ENCODE data around the gene ZDHHC22. TPM values are rescaled to one million over a fixed set of nuclear protein-coding genes. Genes with fewer than 3 reads are reported as not detected.

Gene ZDHHC22, protein sequence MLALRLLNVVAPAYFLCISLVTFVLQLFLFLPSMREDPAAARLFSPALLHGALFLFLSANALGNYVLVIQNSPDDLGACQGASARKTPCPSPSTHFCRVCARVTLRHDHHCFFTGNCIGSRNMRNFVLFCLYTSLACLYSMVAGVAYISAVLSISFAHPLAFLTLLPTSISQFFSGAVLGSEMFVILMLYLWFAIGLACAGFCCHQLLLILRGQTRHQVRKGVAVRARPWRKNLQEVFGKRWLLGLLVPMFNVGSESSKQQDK
- total RNA-seq (2022; extraction: Qiagen RNA extraction), result 0.20 to 0.46 TPM (median 0.34 TPM) in 5 replicates

DNA sequence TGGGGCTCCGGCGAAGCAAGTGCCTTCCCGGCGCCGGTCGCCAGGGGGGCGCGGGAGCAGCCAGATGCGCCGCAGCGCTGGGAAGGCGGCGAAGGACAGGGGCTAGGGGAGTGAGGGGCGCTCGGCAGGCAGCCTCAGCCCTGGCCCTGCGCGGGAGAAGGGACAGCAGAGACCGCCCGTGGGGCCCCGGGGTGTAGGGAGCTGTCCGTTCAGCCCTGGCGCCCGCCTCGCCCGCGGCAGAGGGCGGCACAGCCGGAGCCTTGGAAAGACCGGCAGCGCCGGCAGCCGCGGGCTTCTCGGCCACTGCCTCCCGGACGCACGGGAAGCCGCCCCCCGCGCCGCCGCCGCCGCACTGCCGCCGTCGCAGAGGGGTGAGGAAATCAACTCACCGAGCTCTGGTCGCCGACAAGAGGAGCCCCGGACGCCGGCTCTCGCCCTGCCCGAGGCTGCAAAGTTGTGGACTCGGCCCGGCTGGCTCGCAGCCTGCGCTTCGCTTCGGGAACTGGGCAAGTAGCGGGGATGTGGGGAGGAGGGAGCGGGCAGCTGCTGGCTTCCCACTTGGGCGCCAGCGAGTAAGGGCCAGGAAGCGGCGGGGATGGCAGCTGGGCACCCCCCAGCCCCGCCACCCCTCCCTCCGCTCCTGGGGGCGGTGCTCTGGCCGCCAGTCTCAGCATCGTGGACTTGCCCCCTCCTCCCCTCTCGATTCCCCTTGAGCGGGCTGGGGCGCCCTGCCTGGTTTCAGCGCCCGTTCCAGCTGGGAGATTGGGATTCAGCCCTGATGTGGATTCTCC lies at the start of gene ZDHHC22:
ZDHHC22 (minus strand) TSS at position 578 of the 791 bp plus-strand sequence. CDS start 2,053 bp downstream, outside the sequence.

DNA sequence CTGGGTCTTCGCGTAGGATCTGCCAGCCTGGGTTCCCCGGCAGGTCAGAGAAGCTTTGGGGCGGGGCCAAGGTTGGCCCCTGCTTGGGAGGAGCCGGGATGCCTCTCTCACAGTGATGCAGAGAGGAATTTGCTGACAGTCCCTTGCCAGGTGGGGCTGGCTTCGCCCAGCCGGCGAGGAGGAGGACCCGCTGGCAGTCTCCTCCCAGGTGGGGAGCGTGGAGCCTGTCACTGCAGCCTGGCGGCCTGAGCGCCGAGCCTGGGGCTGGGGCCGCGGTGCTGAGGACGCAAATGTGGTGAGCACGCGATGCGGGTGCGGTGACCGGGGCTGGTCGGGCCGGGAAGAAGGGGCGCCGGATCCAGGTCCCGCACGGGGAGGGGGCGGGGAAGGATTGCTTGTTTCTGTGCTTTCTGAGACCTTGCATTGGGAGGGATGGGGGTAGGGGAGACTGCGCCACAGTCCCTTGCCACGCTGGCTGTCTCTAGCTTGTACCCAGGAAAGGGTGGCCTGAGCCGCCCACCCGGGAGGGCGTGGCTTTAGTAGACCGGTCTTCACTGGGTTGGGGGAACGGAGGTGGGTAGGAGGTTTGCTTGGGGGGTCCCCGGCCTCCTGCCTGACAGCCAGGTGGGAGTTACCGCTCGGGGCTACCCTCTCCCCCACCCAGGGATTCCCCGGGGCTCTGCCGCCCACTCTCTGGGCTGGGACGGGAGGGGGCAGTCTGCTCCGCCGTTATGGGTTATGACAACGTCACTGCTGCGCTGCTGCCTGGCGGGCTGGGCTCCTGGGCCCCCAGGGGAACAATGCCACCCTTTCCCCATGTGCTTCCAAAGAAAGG lies 40.2 kb upstream of the ZDHHC22 start, which contains the start of gene TMEM63C:
TMEM63C (plus strand) TSS at position 196 of the 835 bp plus-strand sequence. CDS start 37,016 bp downstream, outside the sequence.

DNA sequence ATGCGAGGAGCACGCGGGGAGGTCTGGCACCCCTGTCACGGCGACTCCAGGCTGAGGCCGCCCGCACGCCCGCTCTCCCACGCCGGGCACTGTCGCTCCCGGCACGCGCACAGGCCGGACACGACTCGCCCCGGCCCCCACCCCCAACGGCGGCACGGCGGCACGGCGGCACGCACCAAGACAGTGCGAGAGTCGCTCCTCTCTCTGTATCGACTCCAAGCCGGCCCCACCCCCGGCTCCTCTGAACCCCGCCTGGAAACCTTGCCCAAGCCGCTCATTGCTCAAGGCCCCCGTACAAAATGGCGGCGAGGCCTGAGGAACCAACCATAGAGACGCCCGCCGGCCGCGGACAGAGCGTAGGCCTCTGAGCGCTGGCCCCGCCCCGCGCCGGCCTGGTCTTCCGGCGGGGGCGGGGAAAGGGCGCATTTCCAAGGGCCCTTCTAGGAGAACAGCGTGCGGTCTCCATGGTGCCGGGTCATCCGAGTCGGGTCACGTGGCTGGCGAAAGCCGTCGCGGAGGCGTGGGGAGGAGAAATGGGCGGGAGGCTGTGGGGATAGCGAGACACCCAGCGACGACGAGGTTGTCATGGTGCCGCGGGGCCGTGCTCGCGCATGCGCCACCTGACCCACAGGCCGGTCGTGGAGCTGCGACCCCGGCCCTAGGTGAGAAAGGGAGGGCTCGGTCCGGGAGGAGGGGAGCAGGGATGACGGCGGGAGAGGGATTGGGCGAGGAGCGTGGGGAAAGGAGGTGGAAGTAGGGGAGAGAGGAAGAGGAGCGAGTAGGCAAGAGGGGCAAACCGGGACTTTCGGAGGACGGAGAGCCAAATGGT lies 43.7 kb downstream of the ZDHHC22 start, which contains the start of gene CIPC:
CIPC (plus strand) TSS at position 559 of the 829 bp plus-strand sequence. CDS start 7,451 bp downstream, outside the sequence.

Other genes with a start within 250 kb of the ZDHHC22 start
- gene IRF2BPL, start 113.1 kb downstream of the ZDHHC22 start, total RNA-seq (2022; extraction: Qiagen RNA extraction), result 15.9 to 24.7 TPM (median 23.0 TPM) in 5 replicates
- gene CIPC, start 43.5 kb downstream of the ZDHHC22 start, total RNA-seq (2022; extraction: Qiagen RNA extraction), result 6.4 to 8.6 TPM (median 7.3 TPM) in 5 replicates
- gene TMEM63C, start 40.0 kb upstream of the ZDHHC22 start, total RNA-seq (2022; extraction: Qiagen RNA extraction), result 0.78 to 1.4 TPM (median 0.96 TPM) in 5 replicates
- not detected in 5 replicates for gene NGB, start 129.4 kb upstream of the ZDHHC22 start, total RNA-seq (2022; extraction: Qiagen RNA extraction)
- 28.5 to 33.6 TPM (median 33.2 TPM) in 5 replicates for gene POMT2, start 179.1 kb upstream of the ZDHHC22 start, total RNA-seq (2022; extraction: Qiagen RNA extraction)
- gene GSTZ1, start 179.2 kb upstream of the ZDHHC22 start, total RNA-seq (2022; extraction: Qiagen RNA extraction), result 31.4 to 36.5 TPM (median 36.3 TPM) in 5 replicates
- 5.4 to 8.0 TPM (median 7.1 TPM) in 5 replicates for gene TMED8, start 235.3 kb upstream of the ZDHHC22 start, total RNA-seq (2022; extraction: Qiagen RNA extraction)
- 1.7 to 2.7 TPM (median 2.1 TPM) in 5 replicates for gene SAMD15, start 235.6 kb upstream of the ZDHHC22 start, total RNA-seq (2022; extraction: Qiagen RNA extraction)